Activated T-helper 17 cell treated with anti-CD3 and anti-CD28 coated beads, Interleukin-2, amount 50 U/mL, for 72 hours (primary cell): ENCODE data around the gene SNAPC4. TPM values are rescaled to one million over a fixed set of nuclear protein-coding genes. Genes with fewer than 3 reads are reported as not detected.
"Not testable (repeated sequence)": the region's sequence is repeated elsewhere in the genome, so short reads cannot be mapped to it uniquely, and the experiment has no call there.

Experiments
- ATAC-seq: fragments of 150-1000 bp; cut with Tn5 transposase; replicated peaks from 2 replicates; pipeline ENCODE4 v1.10.0; 2021; ENCODE audit warnings: mild to moderate bottlenecking, moderate library complexity
- H3K27ac Mint-ChIP-seq: one replicate; pipeline ENCODE4 v1.8.0; 2022; ENCODE audit warnings: mixed read lengths
- H3K27me3 Mint-ChIP-seq: one replicate; pipeline ENCODE4 v1.8.0; 2022; ENCODE audit warnings: mixed read lengths
- H3K36me3 Mint-ChIP-seq: one replicate; pipeline ENCODE4 v1.8.0; 2022; ENCODE audit warnings: low read depth, mild to moderate bottlenecking, mixed read lengths
- H3K4me1 Mint-ChIP-seq: one replicate; pipeline ENCODE4 v1.8.0; 2022; ENCODE audit warnings: mixed read lengths
- H3K4me3 Mint-ChIP-seq: one replicate; pipeline ENCODE4 v1.8.0; 2022; ENCODE audit warnings: mild to moderate bottlenecking, mixed read lengths
- H3K9me3 Mint-ChIP-seq: one replicate; pipeline ENCODE4 v1.8.0; 2022; ENCODE audit warnings: mixed read lengths
- total RNA-seq, 2 donors: library from RNA; stranded (reverse); gene quantifications; one replicate each; pipeline ENCODE4 v1.2.3, GENCODE V29; 2022

Gene SNAPC4
- total RNA-seq, 2 donors from 2014 or later = 16.3 to 21.9 TPM

DNA sequence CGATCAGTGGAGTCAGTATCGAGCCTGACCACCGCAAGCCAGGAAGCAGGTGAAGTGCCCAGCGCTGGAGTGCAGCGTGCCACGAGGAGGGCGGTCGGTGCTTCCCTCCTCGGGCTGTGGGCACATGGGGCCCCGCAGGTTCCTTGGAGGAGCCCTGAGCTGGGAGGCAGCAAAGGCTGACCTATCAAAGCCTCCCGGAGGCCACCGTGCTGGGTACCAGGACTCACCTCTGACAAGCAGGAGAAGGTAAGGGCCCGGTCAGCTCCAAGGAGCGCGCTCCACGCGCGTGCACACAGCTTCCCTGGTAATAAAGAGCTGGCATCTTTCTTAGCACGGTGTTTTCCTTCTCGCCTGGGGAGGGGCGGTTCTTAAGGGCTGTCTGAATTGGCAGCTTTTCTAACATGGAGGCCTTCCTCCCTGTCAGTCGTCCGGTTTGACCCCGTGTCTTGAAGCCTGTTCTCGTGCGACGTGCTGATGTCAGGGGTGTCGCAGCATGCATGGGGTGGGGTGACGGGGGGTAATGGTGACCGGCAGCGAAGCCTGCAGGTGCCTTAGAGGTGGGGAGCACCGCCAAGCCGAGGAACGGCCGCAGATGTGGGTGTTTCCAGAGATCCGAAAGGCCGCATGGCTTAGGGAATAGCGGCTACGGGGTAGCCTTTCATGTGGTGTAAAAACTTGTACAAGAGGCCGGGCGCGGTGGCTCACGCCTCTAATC lies 23.6 kb upstream of the SNAPC4 start:
- no peak overlapping the region for H3K27ac Mint-ChIP-seq
- H3K27me3 Mint-ChIP-seq = no peaks in the 10 kb centered on the region
- no peaks in the 10 kb centered on the region for H3K4me1 Mint-ChIP-seq
- peaks cover 87% of the 10 kb centered on the region for H3K36me3 Mint-ChIP-seq
- ATAC-seq = no peak
- no peak overlapping the region for H3K4me3 Mint-ChIP-seq
- H3K9me3 Mint-ChIP-seq = no peaks in the 10 kb centered on the region

GRCh38 chr9:136422876-136423275 lies 22.9 kb upstream of the SNAPC4 start:
- peaks cover 94% of the 10 kb centered on the region for H3K36me3 Mint-ChIP-seq
- no peaks in the 10 kb centered on the region for H3K9me3 Mint-ChIP-seq
- no peak for ATAC-seq
- H3K4me3 Mint-ChIP-seq = no peak overlapping the region
- no peak overlapping the region for H3K27ac Mint-ChIP-seq
- H3K27me3 Mint-ChIP-seq = no peaks in the 10 kb centered on the region
- no peaks in the 10 kb centered on the region for H3K4me1 Mint-ChIP-seq

DNA sequence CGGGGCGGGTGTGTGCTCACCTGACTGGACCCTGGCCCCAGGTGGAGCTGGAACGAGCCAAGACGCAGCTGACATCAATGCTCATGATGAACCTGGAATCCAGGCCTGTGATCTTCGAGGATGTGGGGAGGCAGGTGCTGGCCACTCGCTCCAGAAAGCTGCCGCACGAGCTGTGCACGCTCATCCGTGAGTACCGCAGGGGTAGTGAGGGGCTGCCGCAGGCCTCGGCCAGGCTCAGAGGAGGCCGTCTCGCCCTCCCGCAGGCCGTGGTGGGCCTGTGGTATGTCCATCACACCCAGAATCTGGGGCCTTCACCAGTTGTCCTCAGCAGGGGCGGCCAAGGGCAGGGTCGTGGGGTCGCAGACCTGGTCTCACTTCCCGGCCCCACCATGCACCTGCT lies 21.8 kb upstream of the SNAPC4 start:
- no peaks in the 10 kb centered on the region for H3K27me3 Mint-ChIP-seq
- ATAC-seq = no peak
- no peak overlapping the region for H3K4me3 Mint-ChIP-seq
- H3K9me3 Mint-ChIP-seq = no peaks in the 10 kb centered on the region
- no peak overlapping the region for H3K27ac Mint-ChIP-seq
- no peaks in the 10 kb centered on the region for H3K4me1 Mint-ChIP-seq
- H3K36me3 Mint-ChIP-seq = peaks cover 100% of the 10 kb centered on the region

GRCh38 chr9:136419092-136419420 lies 19.1 kb upstream of the SNAPC4 start:
- no peaks in the 10 kb centered on the region for H3K27me3 Mint-ChIP-seq
- ATAC-seq = no peak
- peaks cover 98% of the 10 kb centered on the region for H3K36me3 Mint-ChIP-seq
- no peaks in the 10 kb centered on the region for H3K4me1 Mint-ChIP-seq
- no peak overlapping the region for H3K27ac Mint-ChIP-seq
- H3K9me3 Mint-ChIP-seq = no peaks in the 10 kb centered on the region
- no peak overlapping the region for H3K4me3 Mint-ChIP-seq

GRCh38 chr9:136418182-136419091 lies 18.5 kb upstream of the SNAPC4 start:
- Mint-ChIP-seq H3K9me3 (no peaks in the 10 kb centered on the region), H3K27me3 (no peaks in the 10 kb centered on the region), H3K4me3 (no peak overlapping the region), H3K4me1 (peaks cover 6% of the 10 kb centered on the region), H3K27ac (no peak overlapping the region), H3K36me3 (peaks cover 98% of the 10 kb centered on the region)
- ATAC-seq = no peak

- H3K27ac Mint-ChIP-seq = no peak overlapping the region
- H3K9me3 Mint-ChIP-seq = no peaks in the 10 kb centered on the region
- no peak overlapping the region for H3K4me3 Mint-ChIP-seq
- H3K36me3 Mint-ChIP-seq = peaks cover 98% of the 10 kb centered on the region
- ATAC-seq = no peak
- peaks cover 6% of the 10 kb centered on the region for H3K4me1 Mint-ChIP-seq
- H3K27me3 Mint-ChIP-seq = no peaks in the 10 kb centered on the region
Observed at GRCh38 chr9:136416914-136417313, 16.9 kb upstream of the SNAPC4 start.

- Mint-ChIP-seq H3K9me3 (no peaks in the 10 kb centered on the region), H3K27me3 (no peaks in the 10 kb centered on the region), H3K4me1 (peaks cover 8% of the 10 kb centered on the region), H3K27ac (no peak overlapping the region), H3K4me3 (no peak overlapping the region), H3K36me3 (peaks cover 98% of the 10 kb centered on the region)
- ATAC-seq = no peak
Observed at GRCh38 chr9:136416427-136416826, 16.5 kb upstream of the SNAPC4 start.

GRCh38 chr9:136412962-136413361 lies 13.0 kb upstream of the SNAPC4 start:
- H3K4me1 Mint-ChIP-seq = peaks cover 22% of the 10 kb centered on the region
- H3K9me3 Mint-ChIP-seq = no peaks in the 10 kb centered on the region
- H3K27me3 Mint-ChIP-seq = no peaks in the 10 kb centered on the region
- H3K36me3 Mint-ChIP-seq = peaks cover 95% of the 10 kb centered on the region
- H3K4me3 Mint-ChIP-seq = no peak overlapping the region
- H3K27ac Mint-ChIP-seq = no peak overlapping the region
- ATAC-seq = no peak

- Mint-ChIP-seq H3K4me1 (peaks cover 26% of the 10 kb centered on the region), H3K27me3 (no peaks in the 10 kb centered on the region), H3K27ac (peak overlapping the region; percentile 81), H3K36me3 (peaks cover 95% of the 10 kb centered on the region), H3K4me3 (peak overlapping the region; percentile 89), H3K9me3 (no peaks in the 10 kb centered on the region)
- peak; percentile 18 for ATAC-seq
Observed at GRCh38 chr9:136411378-136411777, 11.4 kb upstream of the SNAPC4 start.

GRCh38 chr9:136410500-136411287 lies 10.7 kb upstream of the SNAPC4 start, which contains the start of the genes ENTR1 and PMPCA:
Gene ENTR1, minus strand, starts transcription at chr9:136410614. Its CDS starts 217 bp downstream, at chr9:136410397.
Gene PMPCA, plus strand, starts transcription at chr9:136410658. Its CDS starts 11 bp downstream, at chr9:136410669.
- peak within 1 kb of the TSS; percentile 81 for H3K27ac Mint-ChIP-seq
- H3K4me1 Mint-ChIP-seq = peaks cover 26% of the 10 kb centered on the region
- no peaks in the 10 kb centered on the region for H3K27me3 Mint-ChIP-seq
- H3K9me3 Mint-ChIP-seq = no peaks in the 10 kb centered on the region
- H3K36me3 Mint-ChIP-seq = peaks cover 93% of the 10 kb centered on the region
- peak within 1 kb of the TSS; percentile 89 for H3K4me3 Mint-ChIP-seq
- ATAC-seq = peak; percentile 79

DNA sequence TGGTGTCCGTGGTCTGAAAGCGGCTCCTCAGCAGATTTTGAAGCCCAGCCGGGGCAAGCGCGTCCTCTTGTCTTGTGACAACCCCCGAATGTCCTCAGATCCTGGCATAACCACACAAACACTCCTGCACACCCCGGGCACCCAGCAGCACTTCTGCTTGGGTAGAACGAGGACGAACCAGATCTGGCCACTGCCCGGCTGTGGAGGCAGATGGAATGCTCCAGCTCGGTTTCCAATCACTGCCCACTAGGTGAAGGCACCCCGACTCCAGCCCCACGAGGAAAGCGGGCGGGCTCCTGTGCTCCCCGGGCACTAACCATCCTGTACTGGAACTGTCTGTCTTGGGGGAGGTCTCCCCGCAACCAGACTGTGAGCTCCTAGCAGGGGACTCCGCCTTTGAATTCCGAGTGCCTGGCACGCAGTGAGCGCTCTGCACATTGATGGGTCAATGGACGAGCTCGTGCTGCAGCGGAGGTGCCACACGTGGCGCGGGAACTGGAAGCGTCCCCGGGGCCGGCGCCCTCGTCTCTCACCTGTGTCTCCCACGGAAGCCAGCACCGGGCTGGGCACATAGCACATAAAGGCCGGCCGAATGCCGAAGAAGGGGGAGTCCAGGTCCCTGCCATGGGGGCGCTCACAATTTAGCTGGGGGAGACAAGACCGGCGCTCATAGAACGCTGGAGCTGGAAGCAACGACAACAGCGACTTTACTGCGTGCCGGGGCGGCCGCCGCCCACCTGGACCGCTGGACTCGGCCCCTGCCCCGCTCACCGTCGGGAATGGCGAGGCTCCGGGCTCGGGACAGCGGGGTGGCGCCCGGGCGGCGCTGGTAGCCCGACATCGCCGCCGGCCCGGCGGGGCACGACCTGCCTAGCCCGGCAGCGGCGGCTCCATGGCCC lies 9.8 kb upstream of the SNAPC4 start:
- peaks cover 31% of the 10 kb centered on the region for H3K4me1 Mint-ChIP-seq

DNA sequence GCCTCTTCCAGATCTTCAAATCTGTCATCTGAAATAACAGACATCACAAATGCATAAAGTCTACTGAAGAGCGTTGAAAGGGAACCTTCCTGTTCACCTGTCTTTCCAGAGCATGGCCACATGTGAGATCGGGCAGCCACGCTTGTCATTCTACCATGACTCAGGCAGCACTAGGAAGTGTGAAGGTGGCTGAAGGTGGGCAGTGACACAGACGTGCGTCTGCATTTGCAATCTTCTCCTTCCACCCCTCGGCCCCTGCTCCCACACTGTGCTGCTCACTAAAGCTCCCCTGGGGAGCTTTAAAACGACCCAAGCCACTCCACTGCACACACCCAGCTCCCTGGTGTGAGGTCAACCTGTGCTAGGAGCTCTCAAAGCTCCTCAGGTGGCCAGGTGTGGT lies 7.9 kb upstream of the SNAPC4 start:
- no peak for ATAC-seq
- Mint-ChIP-seq H3K27ac (peak overlapping the region; percentile 73), H3K36me3 (peaks cover 94% of the 10 kb centered on the region), H3K4me3 (peak overlapping the region; percentile 89), H3K4me1 (peaks cover 33% of the 10 kb centered on the region), H3K27me3 (no peaks in the 10 kb centered on the region), H3K9me3 (no peaks in the 10 kb centered on the region)

More for the DNA sequence above, 9.8 kb upstream of the SNAPC4 start:
- peak; percentile 48 for ATAC-seq
- no peaks in the 10 kb centered on the region for H3K27me3 Mint-ChIP-seq
- peak overlapping the region; percentile 81 for H3K27ac Mint-ChIP-seq
- H3K36me3 Mint-ChIP-seq = peaks cover 96% of the 10 kb centered on the region
- no peaks in the 10 kb centered on the region for H3K9me3 Mint-ChIP-seq
- H3K4me3 Mint-ChIP-seq = peak overlapping the region; percentile 89

DNA sequence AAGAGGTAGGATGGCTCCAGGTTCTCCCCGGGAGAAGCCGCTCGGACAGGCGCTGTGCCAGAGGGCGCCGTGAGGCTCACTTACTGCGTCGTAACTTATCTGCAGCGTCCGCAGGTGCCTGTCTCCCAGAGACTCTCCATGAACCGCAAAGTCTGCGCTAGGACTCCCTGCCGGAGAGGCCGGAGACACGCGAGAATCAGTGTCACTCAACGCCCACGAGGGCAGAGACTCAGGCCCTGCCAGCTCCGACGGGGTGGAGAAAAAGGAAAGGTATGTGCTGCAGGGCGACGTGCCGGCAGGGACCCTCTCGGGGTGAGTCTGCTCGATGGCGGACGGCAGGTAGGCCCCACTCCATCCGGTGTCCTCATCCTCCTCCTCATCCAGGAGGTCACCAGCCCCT lies 7.1 kb upstream of the SNAPC4 start:
- not testable (repeated sequence) for H3K9me3 Mint-ChIP-seq, H3K27ac Mint-ChIP-seq, ATAC-seq, H3K4me3 Mint-ChIP-seq, H3K27me3 Mint-ChIP-seq
- peaks cover 92% of the 10 kb centered on the region for H3K36me3 Mint-ChIP-seq
- H3K4me1 Mint-ChIP-seq = peaks cover 33% of the 10 kb centered on the region
